Activated naive CD4-positive, alpha-beta T cell treated with anti-CD3 and anti-CD28 coated beads for 36 hours (primary cell): ENCODE results near the gene NPFF. TPM values are rescaled to one million over a fixed set of nuclear protein-coding genes. Genes with fewer than 3 reads are reported as not detected.

Experiments used
- CTCF ChIA-PET: fragments of 350-600 bp; sonication (Branson Sonifier 250); formaldehyde crosslinking; loops from one replicate; lab custom pipeline; 2021; ENCODE audit warnings: antibody characterized with exemption; lab: Charles Lee
- DNase-seq: peaks from one replicate; pipeline ENCODE4 v3.0.0-alpha.2; 2020
- H3K27ac Mint-ChIP-seq: one replicate; pipeline ENCODE4 v1.8.0; 2021; ENCODE audit warnings: mild to moderate bottlenecking, mixed read lengths
- H3K27me3 Mint-ChIP-seq: one replicate; pipeline ENCODE4 v1.8.0; 2021; ENCODE audit warnings: low read depth, mixed read lengths
- H3K36me3 Mint-ChIP-seq: one replicate; pipeline ENCODE4 v1.8.0; 2021; ENCODE audit warnings: low read depth, mixed read lengths
- H3K4me1 Mint-ChIP-seq: one replicate; pipeline ENCODE4 v1.8.0; 2021; ENCODE audit warnings: low read depth, mixed read lengths
- H3K4me3 Mint-ChIP-seq: one replicate; pipeline ENCODE4 v1.8.0; 2021; ENCODE audit warnings: mild to moderate bottlenecking, moderate library complexity, mixed read lengths
- H3K9me3 Mint-ChIP-seq: one replicate; pipeline ENCODE4 v1.8.0; 2021; ENCODE audit warnings: mixed read lengths
- intact Hi-C: fragments of 100-400 bp; cut with micrococcal nuclease; formaldehyde crosslinking; loops from one replicate; pipeline ENCODE4 v1.15.1; 2023
- total RNA-seq, 2 experiments: library from RNA; stranded (reverse); gene quantifications; one replicate each; pipeline ENCODE4 v1.2.3, GENCODE V29; 2021

NPFF gene
- total RNA-seq, 2 experiments from 2014 or later, result not detected

DNA sequence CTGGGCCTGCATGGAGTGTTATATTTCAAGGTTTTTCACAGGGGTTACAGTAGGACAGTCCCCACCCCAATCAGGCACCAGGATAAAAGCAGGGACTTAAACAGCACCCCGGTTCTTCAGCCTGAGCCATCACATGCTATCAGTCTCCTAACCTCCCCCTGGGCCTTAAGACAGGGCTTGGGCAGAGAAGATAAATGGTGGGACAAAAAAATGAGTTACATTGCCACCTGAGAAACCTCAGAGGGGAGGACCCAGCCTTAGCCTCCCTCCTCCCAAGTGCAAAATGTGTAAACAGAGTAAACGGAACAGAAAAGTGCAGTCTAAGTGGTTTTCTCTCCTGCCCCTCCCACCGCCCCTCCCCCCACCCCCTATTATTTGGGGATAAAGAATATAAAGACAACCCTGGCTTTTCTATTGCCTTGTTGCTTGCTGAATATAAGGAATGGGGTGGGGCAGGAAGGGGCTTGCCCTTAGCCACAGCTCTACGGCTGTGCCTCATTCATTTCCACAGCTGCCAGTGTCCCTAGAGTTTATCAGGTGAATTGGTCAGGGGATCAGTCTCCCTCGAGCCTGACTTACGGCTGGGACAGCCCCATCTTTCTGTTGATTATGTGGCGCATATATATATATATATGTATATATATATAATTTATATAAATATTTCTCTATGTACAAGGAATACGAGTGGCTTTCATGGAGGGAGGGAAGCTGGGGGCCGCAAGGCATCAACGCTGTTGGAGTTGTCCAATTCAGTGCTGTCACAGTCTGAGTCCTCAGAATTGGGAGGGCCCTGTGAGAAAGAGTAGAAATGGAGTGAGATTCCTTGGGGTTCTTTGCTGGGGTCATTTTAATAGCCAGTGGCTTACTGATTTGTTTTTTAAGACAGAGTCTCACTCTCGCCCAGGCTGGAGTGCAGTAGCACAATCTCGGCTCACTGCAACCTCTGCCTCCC, 26.5 kb downstream of the NPFF start:
- Mint-ChIP-seq H3K9me3 (no peaks in the 10 kb centered on the region), H3K36me3 (peaks cover 32% of the 10 kb centered on the region), H3K4me3 (no peak overlapping the region), H3K4me1 (peaks cover 15% of the 10 kb centered on the region), H3K27me3 (no peaks in the 10 kb centered on the region), H3K27ac (no peak overlapping the region)
- CTCF ChIA-PET, result interaction anchor here (0.6 to 3.0 kb wide), 4 partner anchors 12 to 84 kb away, joined by 3 to 16 read pairs (median 6); partner anchors contain the start of gene NPFF
- no peak for DNase-seq
- intact Hi-C loops, result no loop called here

DNA sequence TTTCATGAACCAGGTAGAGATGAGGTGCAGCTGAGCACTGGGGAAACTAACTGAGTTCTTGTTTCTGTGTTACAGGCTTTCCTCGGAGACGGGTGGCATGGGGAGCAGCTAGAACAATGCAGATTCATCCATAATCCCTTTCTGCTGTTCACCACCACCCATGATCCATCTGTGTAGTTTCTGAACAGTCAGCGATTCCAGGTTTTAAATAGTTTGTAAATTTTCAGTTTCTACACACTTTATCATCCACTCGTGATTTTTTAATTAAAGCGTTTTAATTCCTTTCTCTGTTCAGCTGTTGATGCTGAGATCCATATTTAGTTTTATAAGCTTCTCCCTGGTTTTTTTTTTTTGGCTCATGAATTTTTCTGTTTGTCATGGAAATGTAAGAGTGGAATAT, 28.0 kb downstream of the NPFF start:
- H3K4me3 Mint-ChIP-seq, result no peak overlapping the region
- intact Hi-C loops, result no loop called here
- peaks cover 28% of the 10 kb centered on the region for H3K4me1 Mint-ChIP-seq
- CTCF ChIA-PET, result interaction anchor here (0.6 to 2.0 kb wide), 2 partner anchors 29 to 163 kb away, joined by 4 to 5 read pairs; no protein-coding TSS in a partner anchor
- H3K9me3 Mint-ChIP-seq, result no peaks in the 10 kb centered on the region
- H3K27ac Mint-ChIP-seq, result peak overlapping the region; percentile 30
- no peak for DNase-seq
- peaks cover 44% of the 10 kb centered on the region for H3K36me3 Mint-ChIP-seq
- H3K27me3 Mint-ChIP-seq, result no peaks in the 10 kb centered on the region

GRCh38 chr12:53478865-53479264, 28.4 kb downstream of the NPFF start:
- CTCF ChIA-PET, result interaction anchor here (0.6 to 2.0 kb wide), 3 partner anchors 29 to 133 kb away, joined by 3 to 5 read pairs (median 5); no protein-coding TSS in a partner anchor
- Mint-ChIP-seq H3K9me3 (no peaks in the 10 kb centered on the region), H3K4me3 (no peak overlapping the region), H3K4me1 (peaks cover 32% of the 10 kb centered on the region), H3K36me3 (peaks cover 48% of the 10 kb centered on the region), H3K27me3 (no peaks in the 10 kb centered on the region), H3K27ac (peak overlapping the region; percentile 30)
- intact Hi-C loops, result no loop called here
- DNase-seq, result no peak

- Mint-ChIP-seq H3K36me3 (peaks cover 59% of the 10 kb centered on the region), H3K27me3 (no peaks in the 10 kb centered on the region), H3K4me1 (peaks cover 51% of the 10 kb centered on the region), H3K4me3 (no peak overlapping the region), H3K27ac (peak overlapping the region; percentile 27), H3K9me3 (no peaks in the 10 kb centered on the region)
- DNase-seq, result no peak
- intact Hi-C loops, result no loop called here
- CTCF ChIA-PET, result interaction anchor here (0.6 to 5.3 kb wide), 13 partner anchors 13 to 150 kb away, joined by 3 to 40 read pairs (median 4); partner anchors contain the start of gene TARBP2
Measured at GRCh38 chr12:53476769-53477209, 30.5 kb downstream of the NPFF start.

DNA sequence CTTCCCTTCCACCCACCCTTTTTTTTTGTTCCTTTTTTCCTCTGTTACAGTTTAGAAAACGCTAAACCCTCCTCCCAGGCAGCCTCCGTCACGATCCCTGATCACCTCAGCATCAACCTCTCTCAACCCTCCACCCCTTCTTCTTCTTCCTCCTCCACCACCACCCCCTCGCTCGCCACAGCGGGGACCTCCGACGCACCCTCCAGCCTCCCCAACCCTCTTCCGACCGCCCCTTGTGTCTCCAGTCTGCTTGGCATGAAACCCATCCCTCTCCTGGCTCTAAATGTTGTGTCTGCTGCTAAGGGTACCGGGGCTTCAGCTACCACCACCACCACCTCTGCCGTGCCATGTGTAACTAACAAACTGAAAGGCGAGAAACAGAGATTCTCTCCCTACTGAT, 32.5 kb downstream of the NPFF start:
- H3K4me1 Mint-ChIP-seq, result peaks cover 62% of the 10 kb centered on the region
- H3K27me3 Mint-ChIP-seq, result no peaks in the 10 kb centered on the region
- intact Hi-C loops, result no loop called here
- H3K4me3 Mint-ChIP-seq, result no peak overlapping the region
- no peaks in the 10 kb centered on the region for H3K9me3 Mint-ChIP-seq
- H3K27ac Mint-ChIP-seq, result peak overlapping the region; percentile 64
- CTCF ChIA-PET, result interaction anchor here (0.7 to 5.3 kb wide), 9 partner anchors 8 to 130 kb away, joined by 3 to 40 read pairs (median 6); no protein-coding TSS in a partner anchor
- peaks cover 68% of the 10 kb centered on the region for H3K36me3 Mint-ChIP-seq
- no peak for DNase-seq

GRCh38 chr12:53474077-53474476, 33.2 kb downstream of the NPFF start:
- Mint-ChIP-seq H3K4me3 (no peak overlapping the region), H3K36me3 (peaks cover 65% of the 10 kb centered on the region), H3K27ac (peak overlapping the region; percentile 64), H3K4me1 (peaks cover 62% of the 10 kb centered on the region), H3K9me3 (no peaks in the 10 kb centered on the region), H3K27me3 (no peaks in the 10 kb centered on the region)
- DNase-seq, result no peak
- CTCF ChIA-PET, result interaction anchor here (0.5 to 5.3 kb wide), 8 partner anchors 8 to 152 kb away, joined by 3 to 40 read pairs (median 4); no protein-coding TSS in a partner anchor
- intact Hi-C loops, result no loop called here

GRCh38 chr12:53472056-53472582, 35.2 kb downstream of the NPFF start:
- Mint-ChIP-seq H3K4me1 (peaks cover 65% of the 10 kb centered on the region), H3K27me3 (no peaks in the 10 kb centered on the region), H3K27ac (peak overlapping the region; percentile 50), H3K4me3 (no peak overlapping the region), H3K9me3 (no peaks in the 10 kb centered on the region), H3K36me3 (peaks cover 68% of the 10 kb centered on the region)
- intact Hi-C loops, result no loop called here
- CTCF ChIA-PET, result interaction anchor here (5.3 kb wide), 1 partner anchor 38 kb away, joined by 40 read pairs; no protein-coding TSS in a partner anchor
- no peak for DNase-seq

DNA sequence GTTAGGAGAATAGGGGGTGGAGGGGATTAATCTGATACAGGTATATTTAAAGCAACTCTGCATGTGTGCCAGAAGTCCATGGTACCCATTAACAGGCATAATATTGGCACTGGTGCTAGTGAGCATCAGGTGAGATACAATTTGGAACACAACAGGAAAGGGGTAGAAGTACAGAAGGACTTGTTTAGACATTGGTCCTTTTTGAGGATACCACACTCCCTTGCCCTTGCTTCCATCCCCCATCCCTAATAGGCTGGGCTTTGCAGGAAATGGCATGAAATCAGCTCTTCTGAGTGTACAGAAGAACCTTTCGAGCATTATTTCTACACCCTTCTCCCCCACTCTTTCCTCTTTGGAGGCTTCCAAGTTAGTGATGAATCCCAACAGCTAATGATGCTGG, 39.0 kb downstream of the NPFF start:
- peaks cover 40% of the 10 kb centered on the region for H3K4me1 Mint-ChIP-seq
- DNase-seq, result no peak
- H3K36me3 Mint-ChIP-seq, result peaks cover 71% of the 10 kb centered on the region
- no peaks in the 10 kb centered on the region for H3K27me3 Mint-ChIP-seq
- CTCF ChIA-PET, result interaction anchor here (1.0 to 1.1 kb wide), 2 partner anchors 33 to 123 kb away, joined by 3 read pairs; partner anchors contain the start of gene TARBP2
- no peak overlapping the region for H3K4me3 Mint-ChIP-seq
- peak overlapping the region; percentile 74 for H3K27ac Mint-ChIP-seq
- intact Hi-C loops, result no loop called here
- no peaks in the 10 kb centered on the region for H3K9me3 Mint-ChIP-seq

DNA sequence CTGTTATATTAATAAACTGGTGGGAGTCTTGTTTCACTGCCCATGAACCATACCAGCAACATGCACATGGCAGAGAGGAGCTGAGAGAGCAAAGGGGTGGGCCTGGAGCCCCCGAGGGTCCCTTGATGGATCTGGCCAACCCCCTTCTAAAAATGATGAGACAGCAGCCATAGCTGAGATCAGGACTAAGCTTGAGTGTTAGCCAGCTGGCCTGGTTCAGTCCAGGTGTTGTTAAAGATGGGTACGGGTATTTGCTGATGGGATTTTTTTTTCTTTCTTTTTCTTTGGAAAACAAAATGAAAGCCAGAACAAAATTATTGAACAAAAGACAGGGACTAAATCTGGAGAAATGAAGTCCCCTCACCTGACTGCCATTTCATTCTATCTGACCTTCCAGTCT, 39.4 kb downstream of the NPFF start:
- no peak for DNase-seq
- no peak overlapping the region for H3K4me3 Mint-ChIP-seq
- peaks cover 73% of the 10 kb centered on the region for H3K36me3 Mint-ChIP-seq
- peak overlapping the region; percentile 74 for H3K27ac Mint-ChIP-seq
- H3K9me3 Mint-ChIP-seq, result no peaks in the 10 kb centered on the region
- CTCF ChIA-PET, result interaction anchor here (1.1 kb wide), 1 partner anchor 123 kb away, joined by 3 read pairs; no protein-coding TSS in a partner anchor
- no peaks in the 10 kb centered on the region for H3K27me3 Mint-ChIP-seq
- H3K4me1 Mint-ChIP-seq, result peaks cover 39% of the 10 kb centered on the region
- intact Hi-C loops, result no loop called here

DNA sequence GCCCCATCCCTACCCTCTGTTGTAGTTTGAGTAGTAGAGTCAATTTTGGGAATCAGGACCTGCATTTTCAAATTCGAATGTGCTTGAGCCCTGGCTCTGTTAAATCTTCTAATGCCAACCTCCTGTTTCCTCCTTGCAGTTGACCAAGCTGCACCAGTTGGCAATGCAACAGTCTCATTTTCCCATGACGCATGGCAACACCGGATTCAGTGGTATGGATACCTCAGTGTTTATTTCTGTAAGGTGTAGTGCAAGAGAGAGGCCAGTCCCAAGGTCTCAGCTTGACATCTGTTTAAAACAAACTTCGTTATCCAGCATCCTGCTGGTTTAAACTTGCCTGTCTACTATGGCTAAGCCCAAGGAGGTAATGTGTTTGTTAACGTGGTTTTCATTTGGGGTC, 40.2 kb downstream of the NPFF start:
- Mint-ChIP-seq H3K27ac (peak overlapping the region; percentile 50), H3K4me1 (peaks cover 36% of the 10 kb centered on the region)
- no peak for DNase-seq

GRCh38 chr12:53466640-53467039, 40.6 kb downstream of the NPFF start:
- Mint-ChIP-seq H3K27ac (peak overlapping the region; percentile 50), H3K4me3 (no peak overlapping the region), H3K36me3 (peaks cover 74% of the 10 kb centered on the region), H3K27me3 (no peaks in the 10 kb centered on the region), H3K9me3 (no peaks in the 10 kb centered on the region), H3K4me1 (peaks cover 32% of the 10 kb centered on the region)
- no peak for DNase-seq
- CTCF ChIA-PET, result interaction anchor here (1.1 kb wide), 1 partner anchor 9 kb away, joined by 5 read pairs; no protein-coding TSS in a partner anchor
- intact Hi-C loops, result no loop called here

More for the DNA sequence above, 40.2 kb downstream of the NPFF start:
- intact Hi-C loops, result no loop called here
- H3K27me3 Mint-ChIP-seq, result no peaks in the 10 kb centered on the region
- CTCF ChIA-PET, result interaction anchor here (1.1 kb wide), 1 partner anchor 8 kb away, joined by 5 read pairs; no protein-coding TSS in a partner anchor
- peaks cover 75% of the 10 kb centered on the region for H3K36me3 Mint-ChIP-seq
- no peak overlapping the region for H3K4me3 Mint-ChIP-seq
- H3K9me3 Mint-ChIP-seq, result no peaks in the 10 kb centered on the region

DNA sequence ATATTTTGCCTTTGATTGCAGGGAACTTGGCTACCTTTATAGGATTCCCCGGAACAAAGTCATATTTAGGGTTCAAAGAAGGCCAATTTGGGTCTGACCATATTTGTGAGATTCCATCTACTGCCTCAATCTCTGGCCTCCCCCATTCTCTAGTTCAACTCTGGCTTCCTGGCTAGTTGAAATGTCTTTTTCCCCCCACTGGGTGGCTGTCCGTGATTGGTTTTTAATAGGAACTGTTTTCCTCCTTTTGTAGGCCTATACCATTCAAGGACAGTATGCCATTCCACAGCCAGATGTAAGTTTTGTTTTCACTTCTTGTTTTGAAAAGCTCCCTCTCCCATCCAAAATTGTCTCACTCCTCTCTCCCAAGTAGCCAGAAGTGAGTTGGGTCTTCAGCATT, 41.6 kb downstream of the NPFF start:
- H3K36me3 Mint-ChIP-seq, result peaks cover 76% of the 10 kb centered on the region
- H3K4me1 Mint-ChIP-seq, result peaks cover 32% of the 10 kb centered on the region
- intact Hi-C loops, result no loop called here
- H3K27ac Mint-ChIP-seq, result no peak overlapping the region
- CTCF ChIA-PET, result interaction anchor here (1.5 kb wide), 1 partner anchor 43 kb away, joined by 4 read pairs; no protein-coding TSS in a partner anchor
- H3K4me3 Mint-ChIP-seq, result no peak overlapping the region
- DNase-seq, result no peak
- H3K9me3 Mint-ChIP-seq, result no peaks in the 10 kb centered on the region
- H3K27me3 Mint-ChIP-seq, result no peaks in the 10 kb centered on the region
